IMR-90 (cell line): Measurements from ENCODE around the gene SAMM50. TPM values are rescaled to one million over a fixed set of nuclear protein-coding genes. Genes with fewer than 3 reads are reported as not detected.

Experiments
- ATAC-seq: fragments of 200-7000 bp; cut with Tn5 transposase; 2 replicates; pipeline ENCODE4 v1.9.1; 2020; ENCODE audit warnings: low read depth, mild to moderate bottlenecking, moderate library complexity
- BruUV-seq: library from RNA; stranded (reverse); fragments of 400-500 nt; replicated peaks from 2 replicates; lab custom pipeline; 2021; lab: Mats Ljungman, UMichigan
- CTCF ChIA-PET: fragments of 300-600 bp; formaldehyde crosslinking; extraction: SDS; loops from one replicate; lab custom pipeline; 2021; ENCODE audit warnings: antibody characterized with exemption; lab: Yijun Ruan, JAX
- POLR2A ChIA-PET: fragments of 300-600 bp; sonication (Branson Sonifier 250); formaldehyde crosslinking; loops from one replicate; lab custom pipeline; 2022; ENCODE audit warnings: antibody characterized with exemption; ENCODE audit not compliant: unreplicated experiment; lab: Charles Lee
- DNase-seq: peaks from one replicate; pipeline ENCODE4 v3.0.0; 2013
- H2AFZ ChIP-seq: replicated peaks from 2 replicates; pipeline ENCODE3; 2013; ENCODE audit warnings: low read length, mild to moderate bottlenecking; ENCODE audit not compliant: poor library complexity
- H2AK5ac ChIP-seq: 2 replicates; pipeline ENCODE4 v1.6.1; 2013; ENCODE audit warnings: low read depth, low read length, inconsistent platforms
- H2AK9ac ChIP-seq: replicated peaks from 2 replicates; pipeline ENCODE3; 2013; ENCODE audit warnings: mild to moderate bottlenecking, low read depth, low read length, moderate library complexity; ENCODE audit not compliant: poor library complexity
- H2BK120ac ChIP-seq: 2 replicates; pipeline ENCODE4 v1.6.1; 2013; ENCODE audit warnings: low read depth, low read length, inconsistent platforms
- H2BK15ac ChIP-seq: 3 replicates; pipeline ENCODE4 v1.6.1; 2013; ENCODE audit warnings: low read depth, low read length, inconsistent platforms
- H2BK20ac ChIP-seq: 2 replicates; pipeline ENCODE4 v1.6.1; 2013; ENCODE audit warnings: low read depth, mild to moderate bottlenecking, inconsistent platforms, low read length, moderate library complexity
- H2BK5ac ChIP-seq: 2 replicates; pipeline ENCODE4 v1.6.1; 2013; ENCODE audit warnings: mild to moderate bottlenecking, low read depth, low read length, inconsistent platforms; ENCODE audit not compliant: poor library complexity, severe bottlenecking
- H3K14ac ChIP-seq: replicated peaks from 2 replicates; pipeline ENCODE4 v1.6.1; 2013; ENCODE audit warnings: low read depth, low read length, inconsistent platforms
- H3K18ac ChIP-seq: 2 replicates; pipeline ENCODE4 v1.6.1; 2013; ENCODE audit warnings: low read depth, low read length, control low read depth
- H3K23ac ChIP-seq: 2 replicates; pipeline ENCODE4 v1.6.1; 2013; ENCODE audit warnings: low read depth, low read length, inconsistent platforms
- H3K27ac ChIP-seq: 2 replicates; pipeline ENCODE4 v1.5.1; 2013; ENCODE audit warnings: mild to moderate bottlenecking, control low read depth, low read length; ENCODE audit not compliant: insufficient read depth
- H3K27me3 ChIP-seq: 2 replicates; pipeline ENCODE4 v1.6.1; 2013; ENCODE audit warnings: low read length; ENCODE audit not compliant: control insufficient read depth, insufficient read depth
- H3K36me3 ChIP-seq: 2 replicates; pipeline ENCODE4 v1.6.1; 2013; ENCODE audit warnings: low read length, mixed read lengths; ENCODE audit not compliant: control insufficient read depth, insufficient read depth
- H3K4ac ChIP-seq: 2 replicates; pipeline ENCODE4 v1.6.1; 2013; ENCODE audit warnings: low read depth, low read length, inconsistent platforms
- H3K4me1 ChIP-seq: 2 replicates; pipeline ENCODE4 v1.6.1; 2013; ENCODE audit warnings: low read length, mixed read lengths; ENCODE audit not compliant: control insufficient read depth, insufficient read depth
- H3K4me2 ChIP-seq: 2 replicates; pipeline ENCODE4 v1.6.1; 2013; ENCODE audit warnings: low read depth, mild to moderate bottlenecking, control low read depth, low read length, moderate library complexity
- H3K4me3 ChIP-seq: 2 replicates; pipeline ENCODE4 v1.5.1; 2013; ENCODE audit warnings: low read depth, mild to moderate bottlenecking, control low read depth, low read length, moderate library complexity; ENCODE audit not compliant: insufficient read depth
- H3K56ac ChIP-seq: 2 replicates; pipeline ENCODE4 v1.6.1; 2013; ENCODE audit warnings: low read length, inconsistent platforms; ENCODE audit not compliant: insufficient read depth; ENCODE audit errors: extremely low read depth
- H3K79me1 ChIP-seq, 2 experiments: 2 replicates each; pipeline ENCODE4 v1.6.1; 2013; ENCODE audit warnings: low read length in 2 of 2, inconsistent platforms in 1 of 2, low read depth in 1 of 2
- H3K9ac ChIP-seq: 2 replicates; pipeline ENCODE4 v1.6.1; 2013; ENCODE audit warnings: low read depth, low read length, control low read depth
- H3K9me1 ChIP-seq: 2 replicates; pipeline ENCODE4 v1.6.1; 2013; ENCODE audit warnings: low read length, inconsistent platforms; ENCODE audit not compliant: insufficient read depth
- H3K9me3 ChIP-seq: 2 replicates; pipeline ENCODE4 v1.6.1; 2013; ENCODE audit warnings: low read length; ENCODE audit not compliant: control insufficient read depth, insufficient read depth
- H4K20me1 ChIP-seq: 2 replicates; pipeline ENCODE4 v1.6.1; 2013; ENCODE audit warnings: low read length, inconsistent platforms; ENCODE audit not compliant: insufficient read depth
- H4K5ac ChIP-seq: 2 replicates; pipeline ENCODE4 v1.6.1; 2013; ENCODE audit warnings: mild to moderate bottlenecking, low read depth, low read length, control low read depth
- H4K8ac ChIP-seq, 2 experiments: 2 replicates each; pipeline ENCODE4 v1.6.1; 2013; ENCODE audit warnings: low read depth in 2 of 2, low read length in 2 of 2, control low read depth in 1 of 2, inconsistent platforms in 1 of 2
- H4K91ac ChIP-seq: 2 replicates; pipeline ENCODE4 v1.6.1; 2013; ENCODE audit warnings: low read depth, low read length, inconsistent platforms; ENCODE audit not compliant: insufficient read depth
- BHLHE40 ChIP-seq: fragments of 150-350 bp; IDR thresholded peaks from 2 replicates; pipeline ENCODE4 v1.6.1; 2016; ENCODE audit warnings: mild to moderate bottlenecking, low read depth, low read length
- CTCF ChIP-seq: conservative IDR thresholded peaks from 2 replicates; pipeline ENCODE4 v1.5.1; 2012; ENCODE audit warnings: mild to moderate bottlenecking, low read depth, low read length, improper control_type of control experiment
- MAZ ChIP-seq: IDR thresholded peaks from 2 replicates; pipeline ENCODE4 v1.6.1; 2012; ENCODE audit warnings: low read depth, mild to moderate bottlenecking, low read length, improper control_type of control experiment, moderate library complexity, borderline replicate concordance
- MXI1 ChIP-seq: IDR thresholded peaks from 2 replicates; pipeline ENCODE4 v1.6.1; 2012; ENCODE audit warnings: low read depth, mild to moderate bottlenecking, low read length, moderate library complexity, borderline replicate concordance
- NFE2L2 ChIP-seq: fragments of 150-350 bp; IDR thresholded peaks from 2 replicates; pipeline ENCODE4 v1.6.1; 2016; ENCODE audit warnings: low read depth, mild to moderate bottlenecking, low read length
- RAD21 ChIP-seq: IDR thresholded peaks from 2 replicates; pipeline ENCODE4 v1.6.1; 2012; ENCODE audit warnings: low read length, improper control_type of control experiment
- RCOR1 ChIP-seq: IDR thresholded peaks from 2 replicates; pipeline ENCODE4 v1.6.1; 2012; ENCODE audit warnings: mild to moderate bottlenecking, low read length, improper control_type of control experiment; ENCODE audit not compliant: insufficient replicate concordance
- USF2 ChIP-seq: fragments of 150-350 bp; IDR thresholded peaks from 2 replicates; pipeline ENCODE4 v1.6.1; 2017; ENCODE audit warnings: mild to moderate bottlenecking, antibody characterized with exemption, low read length, low read depth
- WGBS, 2 experiments: methylation state at CpG; one replicate each; pipeline versions ENCODE4 v1.1.5 to v1.1.7; 2013; ENCODE audit warnings: missing lambda C conversion rate in 2 of 2; ENCODE audit not compliant: insufficient read length in 1 of 2; ENCODE audit errors: extremely low coverage in 2 of 2; 5-methylcytosine and 5-hydroxymethylcytosine counted together
- dilution Hi-C: fragments of 300-500 bp; cut with HindIII; formaldehyde crosslinking; loops from one replicate; pipeline ENCODE4 v1.14.3; 2018; ENCODE audit warnings: low sequenced_read_pairs; ENCODE audit not compliant: unreplicated experiment
- in situ Hi-C: fragments of 300-500 bp; cut with MboI; formaldehyde crosslinking; loops from 3 replicates; pipeline ENCODE4 v1.14.3; 2019; ENCODE audit warnings: low sequenced_read_pairs, inconsistent platforms, mixed read lengths
- intact Hi-C: fragments of 100-400 bp; cut with micrococcal nuclease; formaldehyde crosslinking; loops from 2 replicates; pipeline ENCODE4 v1.10.0; 2022
- polyA plus RNA-seq, 3 experiments: library from polyadenylated mRNA; depleted of rRNA; stranded (reverse); fragments of >200 nt; gene quantifications; 2 replicates each; pipeline ENCODE4 v1.2.3, GENCODE V29; 2012; ENCODE audit warnings: low replicate concordance in 1 of 3
- total RNA-seq: library from RNA; depleted of rRNA; stranded (reverse); fragments of >200 nt; gene quantifications from 2 replicates; pipeline ENCODE4 v1.2.3, GENCODE V29; 2012
- TF ChIP-seq, protein P1 (sequence below): fragments of 150-350 bp; IDR thresholded peaks from 2 replicates; pipeline ENCODE4 v1.6.1; 2016; ENCODE audit warnings: low read depth, mild to moderate bottlenecking, low read length, moderate library complexity, borderline replicate concordance

Gene SAMM50
- total and polyA plus RNA-seq, 2 of the 4 experiments (the other 2 are of a cell fraction), result 40.6 to 43.7 TPM

DNA sequence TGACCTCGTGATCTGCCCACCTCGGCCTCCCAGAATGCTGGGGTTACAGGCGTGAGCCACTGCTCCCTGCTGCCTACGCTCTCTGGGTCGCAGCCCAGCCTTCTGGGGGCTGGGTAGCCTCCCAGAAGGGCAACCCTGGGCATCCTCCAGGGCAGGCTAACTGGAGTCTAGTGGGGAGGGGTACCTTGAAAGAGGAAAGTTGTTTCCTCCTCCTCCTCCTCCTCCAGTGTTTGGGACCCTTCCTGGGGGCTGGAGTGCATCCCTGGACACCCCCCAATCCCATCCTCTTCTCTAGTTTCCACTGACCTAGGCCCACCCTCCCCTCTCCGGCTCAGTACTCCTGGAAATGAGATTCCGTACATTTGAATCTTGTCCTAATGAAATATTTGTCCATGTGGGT is 30.4 kb upstream of the SAMM50 start:
- Histone ChIP-seq H3K36me3 (peaks cover 4% of the 10 kb centered on the region; the same call in 1 of the 2 replicates), H3K27me3 (no peaks in the 10 kb centered on the region), H3K9me1 (peaks cover 30% of the 10 kb centered on the region), H4K91ac (no peak overlapping the region), H3K56ac (no peak overlapping the region), H2BK20ac (no peak overlapping the region), H3K4me3 (no peak overlapping the region), H3K4me2 (peak overlapping the region; percentile 33; the same call in 1 of the 2 replicates), H2BK5ac (no peak overlapping the region), H3K79me1 (peaks cover 0 to 23% of the 10 kb centered on the region in 2 experiments; a peak in 2 of 4 replicates), H3K27ac (no peak overlapping the region), H2AK5ac (peak overlapping the region; percentile 30; the same call in 1 of the 2 replicates), H3K14ac (peak overlapping the region; percentile 6; the same call in 1 of the 2 replicates), H3K9me3 (no peaks in the 10 kb centered on the region), H2BK120ac (no peak overlapping the region), H3K18ac (no peak overlapping the region), H3K9ac (no peak overlapping the region), H2BK15ac (no peak overlapping the region), H4K20me1 (peaks cover 6% of the 10 kb centered on the region; the same call in 1 of the 2 replicates), H3K23ac (no peak overlapping the region), H4K8ac (no peak overlapping the region), H3K4ac (0 out of 2 replicates have a peak overlapping the region, but pooled peaks have one; percentile 15), H4K5ac (no peak overlapping the region), H2AK9ac (peak overlapping the region; percentile 91), H3K4me1 (peaks cover 25% of the 10 kb centered on the region), H2AFZ (peak overlapping the region; percentile 14)
- BruUV-seq, result no TSS peak
- dilution Hi-C loops (no loop called here), in situ Hi-C loops (no loop called here), intact Hi-C loops (no loop called here)
- CTCF ChIA-PET, result interaction anchor here (1.8 kb wide), 1 partner anchor 21 kb away, joined by 5 read pairs; no protein-coding TSS in a partner anchor
- POLR2A ChIA-PET, result interaction anchor here (0.6 kb wide), 1 partner anchor 162 kb away, joined by 8 read pairs; no protein-coding TSS in a partner anchor
- no peak for ATAC-seq
- WGBS, 2 experiments, result no CpG with 5 or more reads among the region's 7 CpGs
- no peak for DNase-seq
- TF ChIP-seq RCOR1 (no peak), NFE2L2 (no peak), BHLHE40 (no peak), MAZ (no peak), CTCF (no peak), MXI1 (no peak), USF2 (no peak), RAD21 (no peak)
- TF ChIP-seq, protein P1, sequence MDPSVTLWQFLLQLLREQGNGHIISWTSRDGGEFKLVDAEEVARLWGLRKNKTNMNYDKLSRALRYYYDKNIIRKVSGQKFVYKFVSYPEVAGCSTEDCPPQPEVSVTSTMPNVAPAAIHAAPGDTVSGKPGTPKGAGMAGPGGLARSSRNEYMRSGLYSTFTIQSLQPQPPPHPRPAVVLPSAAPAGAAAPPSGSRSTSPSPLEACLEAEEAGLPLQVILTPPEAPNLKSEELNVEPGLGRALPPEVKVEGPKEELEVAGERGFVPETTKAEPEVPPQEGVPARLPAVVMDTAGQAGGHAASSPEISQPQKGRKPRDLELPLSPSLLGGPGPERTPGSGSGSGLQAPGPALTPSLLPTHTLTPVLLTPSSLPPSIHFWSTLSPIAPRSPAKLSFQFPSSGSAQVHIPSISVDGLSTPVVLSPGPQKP, result no peak
